K562 (cell line): ENCODE data around the gene OR10H2. TPM values are rescaled to one million over a fixed set of nuclear protein-coding genes. Genes with fewer than 3 reads are reported as not detected.

Experiments used
- ATAC-seq: fragments of 200-7000 bp; cut with Tn5 transposase; 3 replicates; pipeline ENCODE4 v1.9.1; 2020; ENCODE audit warnings: moderate library complexity
- BruUV-seq: library from RNA; stranded (reverse); fragments of 400-500 nt; replicated peaks from 2 replicates; lab custom pipeline; 2021; lab: Mats Ljungman, UMichigan
- CTCF ChIA-PET: fragments of 300-600 bp; formaldehyde crosslinking; extraction: SDS; loops from one replicate; lab custom pipeline; 2021; ENCODE audit warnings: low intra/inter-chr PET ratio; lab: Yijun Ruan, JAX
- POLR2A ChIA-PET: fragments of 300-600, 350-650 bp; sonication (Branson Sonifier 250); formaldehyde crosslinking; extraction: SDS; loops from one replicate; lab custom pipeline; 2021; ENCODE audit warnings: antibody characterized with exemption, inconsistent platforms; lab: Yijun Ruan, JAX
- DNase-seq, 4 experiments: peaks; one replicate each; pipeline versions ENCODE4 v3.0.0 to v3.0.0-alpha.2; 2011 to 2018; ENCODE audit warnings: low spot score in 3 of 4, mixed read lengths in 3 of 4; ENCODE audit errors: extremely low read depth in 1 of 4
- FAIRE-seq: peaks from 2 replicates; lab custom pipeline; 2011; peaks lifted over from hg19 to GRCh38; lab: Jason Lieb, UNC
- H2AFZ ChIP-seq: 2 replicates; pipeline ENCODE4 v1.6.0; 2011; ENCODE audit warnings: low read depth, low read length, control low read depth, inconsistent platforms
- H3K27ac ChIP-seq: fragments of 200-600 bp; 3 replicates; pipeline ENCODE4 v1.8.0; 2011; ENCODE audit warnings: low read depth, mild to moderate bottlenecking, control low read depth, inconsistent platforms, low read length, moderate library complexity, mixed read lengths; ENCODE audit errors: extremely low read depth
- H3K27me3 ChIP-seq, 2 experiments: fragments of 300-600 bp in 1 of 2; 2 replicates in 1 of 2; 3 replicates in 1 of 2; pipeline versions ENCODE4 v1.6.0 to v1.8.0; 2011; ENCODE audit warnings: inconsistent platforms in 2 of 2, low read length in 2 of 2, mild to moderate bottlenecking in 1 of 2, mixed read lengths in 1 of 2, moderate library complexity in 1 of 2; ENCODE audit not compliant: control insufficient read depth in 2 of 2, insufficient read depth in 2 of 2
- H3K36me3 ChIP-seq: fragments of 300-600 bp; 3 replicates; pipeline ENCODE4 v1.8.0; 2011; ENCODE audit warnings: mild to moderate bottlenecking, low read length, inconsistent platforms; ENCODE audit not compliant: control insufficient read depth, insufficient read depth
- H3K4me1 ChIP-seq, 2 experiments: fragments of 200-600 bp in 1 of 2; replicated peaks in 1 of 2; 2 replicates in 1 of 2; 3 replicates in 1 of 2; pipeline versions ENCODE4 v1.5.1 to v1.8.0; 2011; ENCODE audit warnings: inconsistent platforms in 2 of 2, low read length in 2 of 2, mild to moderate bottlenecking in 1 of 2, mixed read lengths in 1 of 2, moderate library complexity in 1 of 2; ENCODE audit not compliant: control insufficient read depth in 2 of 2, insufficient read depth in 2 of 2
- H3K4me2 ChIP-seq: 2 replicates; pipeline ENCODE4 v1.6.1; 2011; ENCODE audit warnings: low read length, control low read depth, inconsistent platforms, mixed read lengths; ENCODE audit not compliant: insufficient read depth
- H3K4me3 ChIP-seq: fragments of 200-600 bp; sonication (generic), shearing (Covaris generic); 2 replicates; pipeline ENCODE4 v1.5.1; 2016; ENCODE audit warnings: control low read depth, inconsistent platforms
- H3K79me2 ChIP-seq: fragments of 200-600 bp; 3 replicates; pipeline ENCODE4 v1.8.0; 2011; ENCODE audit warnings: low read length, inconsistent platforms; ENCODE audit not compliant: control insufficient read depth, insufficient read depth
- H3K9ac ChIP-seq, 2 experiments: 2 replicates each; pipeline versions ENCODE4 v1.6.0 to v1.6.1; 2011; ENCODE audit warnings: low read depth in 2 of 2, low read length in 2 of 2, control low read depth in 1 of 2, inconsistent platforms in 1 of 2, mild to moderate bottlenecking in 1 of 2, mixed read lengths in 1 of 2; ENCODE audit not compliant: insufficient read depth in 1 of 2
- H3K9me1 ChIP-seq: one replicate; pipeline ENCODE4 v1.6.0; 2011; ENCODE audit warnings: inconsistent platforms, mild to moderate bottlenecking, low read length, moderate library complexity; ENCODE audit not compliant: control insufficient read depth, insufficient read depth
- H3K9me3 ChIP-seq: replicated peaks from 2 replicates; pipeline ENCODE4 v1.5.1; 2011; ENCODE audit warnings: low read depth, low read length, inconsistent platforms; ENCODE audit not compliant: control insufficient read depth, insufficient read depth
- H4K20me1 ChIP-seq: replicated peaks from 2 replicates; pipeline ENCODE4 v1.6.1; 2011; ENCODE audit warnings: low read length, inconsistent platforms, mixed read lengths; ENCODE audit not compliant: control insufficient read depth, insufficient read depth
- ATF1 ChIP-seq, 2 experiments: fragments of 450-650 bp in 1 of 2; IDR thresholded peaks; 2 replicates each; pipeline ENCODE4 v1.6.1; 2016; ENCODE audit warnings: missing compliant biosample characterization in 1 of 2, missing genetic modification characterization in 1 of 2
- CBFA2T3 ChIP-seq: fragments of 450-650 bp; IDR thresholded peaks from 2 replicates; pipeline ENCODE4 v1.6.1; 2017
- DPF2 ChIP-seq: fragments of 450-650 bp; IDR thresholded peaks from 2 replicates; pipeline ENCODE4 v1.6.1; 2016
- HOXB6 ChIP-seq: fragments of 250-450 bp; sonication (Bioruptor Pico); IDR thresholded peaks from 2 replicates; pipeline ENCODE4 v1.5.1; 2022; ENCODE audit warnings: mild to moderate bottlenecking, borderline replicate concordance
- IRF2 ChIP-seq: sonication (generic); formaldehyde crosslinking; IDR thresholded peaks from 2 replicates; pipeline ENCODE4 v1.8.1; 2022; ENCODE audit warnings: mild to moderate bottlenecking, missing genetic modification reagents
- MCM3 ChIP-seq: fragments of 450-650 bp; IDR thresholded peaks from 2 replicates; pipeline ENCODE4 v1.6.1; 2016
- MITF ChIP-seq: IDR thresholded peaks from 2 replicates; pipeline ENCODE4 v1.6.1; 2014; ENCODE audit warnings: antibody characterized with exemption
- RAD21 ChIP-seq, 2 experiments: fragments of 250-450 bp in 1 of 2; fragments of 450-650 bp in 1 of 2; sonication (Bioruptor Pico) in 1 of 2; formaldehyde crosslinking in 1 of 2; IDR thresholded peaks in 1 of 2; conservative IDR thresholded peaks in 1 of 2; 2 replicates each; pipeline versions ENCODE4 v1.4.0 to v1.8.0; 2020 to 2022; ENCODE audit warnings: mild to moderate bottlenecking in 2 of 2, moderate library complexity in 1 of 2
- RUNX1 ChIP-seq: sonication (generic); IDR thresholded peaks from 2 replicates; pipeline ENCODE4 v1.6.1; 2016; ENCODE audit warnings: antibody characterized with exemption, low read depth
- ZNF316 ChIP-seq: fragments of 450-650 bp; IDR thresholded peaks from 2 replicates; pipeline ENCODE4 v1.6.1; 2016
- ZNF318 ChIP-seq, 2 experiments: fragments of 450-650 bp; IDR thresholded peaks; 2 replicates each; pipeline ENCODE4 v1.6.1; 2016; ENCODE audit warnings: mild to moderate bottlenecking in 2 of 2, borderline replicate concordance in 1 of 2, low read depth in 1 of 2, moderate library complexity in 1 of 2
- ZNF707 ChIP-seq: fragments of 250-450 bp; sonication (Bioruptor Pico); conservative IDR thresholded peaks from 2 replicates; pipeline ENCODE4 v1.8.0; 2022; ENCODE audit warnings: inconsistent platforms, mild to moderate bottlenecking, moderate library complexity
- WGBS: fragments of 100-300 bp; shearing (Covaris generic); methylation state at CpG from one replicate; pipeline ENCODE4 v1.1.6; 2016; ENCODE audit warnings: low coverage, mixed read lengths; ENCODE audit not compliant: insufficient coverage; ENCODE audit errors: missing lambda C conversion rate; 5-methylcytosine and 5-hydroxymethylcytosine counted together
- in situ Hi-C: fragments of 300-500 bp; cut with MboI; formaldehyde crosslinking; loops from 4 replicates; pipeline ENCODE4 v1.15.0; 2018; ENCODE audit warnings: inconsistent platforms, mixed read lengths
- intact Hi-C: fragments of 100-400 bp; cut with micrococcal nuclease; formaldehyde crosslinking; loops from 2 replicates; pipeline ENCODE4 v1.14.2; 2022
- polyA plus RNA-seq, 8 experiments: library from polyadenylated mRNA; depleted of rRNA in 4 of 8; stranded (reverse) in 5 of 8; unstranded in 3 of 8; fragments of >200 nt; fragmentation: Nextera tagmentation in 2 of 8; fragmentation: Illumina TruSeq in 1 of 8; extraction: Ambion mirVana in 2 of 8; extraction: Trizol in 1 of 8; gene quantifications; 2 replicates each; pipeline versions ENCODE4 v1.2.1 to v1.2.3, GENCODE V29; 2011 to 2014; ENCODE audit warnings: inconsistent platforms in 1 of 8, missing spikeins in 1 of 8
- total RNA-seq, 7 experiments: library from RNA; depleted of rRNA in 6 of 7; stranded (reverse); fragments of >200 nt in 6 of 7; fragmentation: Illumina TruSeq in 2 of 7; extraction: Trizol in 2 of 7; gene quantifications; 2 replicates each; pipeline versions ENCODE4 v1.2.1 to v1.2.3, GENCODE V29; 2011 to 2021; ENCODE audit warnings: low replicate concordance in 1 of 7

Gene OR10H2
- total and polyA plus RNA-seq, 9 of the 15 experiments (the other 6 are each of a cell fraction or from before 2014, with no cell fraction given): not detected

GRCh38 chr19:15683411-15683810, 44.4 kb upstream of the OR10H2 start:
- in situ Hi-C loops (loop anchor here (10.0 kb wide), 1 partner anchor 709 kb away; the partner anchor contains the start of gene SLC1A6), intact Hi-C loops (no loop called here)
- ATAC-seq: no peak
- no peak for DNase-seq
- no peaks in the 10 kb centered on the region for H3K9me1 ChIP-seq
- WGBS: 0% methylated on average over 10 of the region's 10 CpGs
- no peaks in the 10 kb centered on the region; a peak in 1 of 5 replicates for H3K27me3 ChIP-seq
- POLR2A ChIA-PET: interaction anchor here (0.5 kb wide), 1 partner anchor 114 kb away, joined by 3 read pairs; no protein-coding TSS in a partner anchor
- no peak overlapping the region for H3K4me3 ChIP-seq
- H3K4me1 ChIP-seq: no peaks in the 10 kb centered on the region
- CTCF ChIA-PET: no interaction called here
- H2AFZ ChIP-seq: no peak overlapping the region
- H4K20me1 ChIP-seq: no peaks in the 10 kb centered on the region; the same call in 1 of the 2 replicates
- BruUV-seq: no TSS peak
- FAIRE-seq: no peak
- no peaks in the 10 kb centered on the region for H3K79me2 ChIP-seq
- H3K9me3 ChIP-seq: no peaks in the 10 kb centered on the region
- H3K9ac ChIP-seq: no peak overlapping the region
- H3K36me3 ChIP-seq: no peaks in the 10 kb centered on the region
- no peak overlapping the region for H3K4me2 ChIP-seq
- H3K27ac ChIP-seq: no peak overlapping the region
- TF ChIP-seq IRF2 (CRISPR knock-in tag) (no peak), ZNF707 (CRISPR knock-in tag) (no peak), CBFA2T3 (no peak), ZNF318 (IDR thresholded peaks at IDR 0.05; ENCODE audit: borderline replicate concordance in 1 of 2, low read depth in 1 of 2) (no peak), ZNF316 (no peak), HOXB6 (CRISPR knock-in tag) (no peak), MITF (no peak), ATF1 (CRISPR knock-in tag; IDR thresholded peaks at IDR 0.05) (no peak), ATF1 (tag; IDR thresholded peaks at IDR 0.05) (no peak), RUNX1 (no peak), RAD21 (CRISPR knock-in tag; conservative IDR thresholded peaks at IDR 0.05 in 1 of 2, IDR thresholded peaks at IDR 0.05 in 1 of 2) (no peak), MCM3 (no peak), DPF2 (no peak)
